Panc1 (cell line): Measurements from ENCODE around the gene NPAS2. TPM values are rescaled to one million over a fixed set of nuclear protein-coding genes. Genes with fewer than 3 reads are reported as not detected.
A peak's percentile ranks its signal among the peaks of the same experiment; 100 is the strongest.

ENCODE experiments used
- ATAC-seq: fragments of 200-7000 bp; cut with Tn5 transposase; 2 replicates; pipeline ENCODE4 v1.9.1; 2020; ENCODE audit warnings: mild to moderate bottlenecking, moderate library complexity
- BruUV-seq: library from RNA; stranded (reverse); fragments of 400-500 nt; replicated peaks from 2 replicates; lab custom pipeline; 2021; lab: Mats Ljungman, UMichigan
- CTCF ChIA-PET: fragments of 300-600 bp; sonication (Branson Sonifier 250); formaldehyde crosslinking; loops from one replicate; lab custom pipeline; 2022; ENCODE audit warnings: antibody characterized with exemption; lab: Charles Lee
- POLR2A ChIA-PET: fragments of 300-600 bp; sonication (Branson Sonifier 250); formaldehyde crosslinking; loops from one replicate; lab custom pipeline; 2022; ENCODE audit warnings: antibody characterized with exemption; lab: Charles Lee
- DNase-seq: peaks from one replicate; pipeline ENCODE4 v3.0.0-alpha.2; 2010; ENCODE audit warnings: low read depth, low spot score
- H3K27ac ChIP-seq: 2 replicates; pipeline ENCODE4 v1.5.1; 2011; ENCODE audit warnings: mild to moderate bottlenecking, low read length, inconsistent platforms
- H3K27me3 ChIP-seq: fragments of 200-500 bp; sonication (Bioruptor generic); 2 replicates; pipeline ENCODE4 v1.6.0; 2014; ENCODE audit warnings: low read length, inconsistent platforms; ENCODE audit not compliant: control insufficient read depth, insufficient read depth
- H3K36me3 ChIP-seq: fragments of 200-500 bp; sonication (Bioruptor generic); 2 replicates; pipeline ENCODE4 v1.5.1; 2014; ENCODE audit warnings: inconsistent platforms, mild to moderate bottlenecking, low read length, moderate library complexity; ENCODE audit not compliant: control insufficient read depth, insufficient read depth
- H3K4me1 ChIP-seq: 2 replicates; pipeline ENCODE4 v1.5.1; 2011; ENCODE audit warnings: inconsistent platforms, mild to moderate bottlenecking, low read length, moderate library complexity; ENCODE audit not compliant: control insufficient read depth, insufficient read depth
- H3K4me3 ChIP-seq, 2 experiments: 2 replicates each; pipeline ENCODE4 v1.5.1; 2011 to 2012; ENCODE audit warnings: low read depth in 2 of 2, low read length in 2 of 2, mild to moderate bottlenecking in 2 of 2, inconsistent platforms in 1 of 2, moderate library complexity in 1 of 2
- H3K9me3 ChIP-seq: fragments of 200-500 bp; sonication (Bioruptor generic); 2 replicates; pipeline ENCODE4 v1.5.1; 2014; ENCODE audit warnings: low read depth, mild to moderate bottlenecking, inconsistent platforms, low read length, moderate library complexity; ENCODE audit not compliant: control insufficient read depth, insufficient read depth
- POLR2AphosphoS5 ChIP-seq: IDR thresholded peaks from 2 replicates; pipeline ENCODE4 v1.6.1; 2012; ENCODE audit warnings: mild to moderate bottlenecking, low read depth, low read length, moderate library complexity
- SIN3A ChIP-seq: IDR thresholded peaks from 2 replicates; pipeline ENCODE4 v1.6.1; 2012; ENCODE audit warnings: low read depth, mild to moderate bottlenecking, low read length, moderate library complexity, borderline replicate concordance; ENCODE audit not compliant: insufficient read depth
- TCF7L2 ChIP-seq: IDR thresholded peaks from 2 replicates; pipeline ENCODE4 v1.6.1; 2011; ENCODE audit warnings: mild to moderate bottlenecking, low read depth, low read length, inconsistent platforms
- in situ Hi-C: cut with HindIII; loops from 2 replicates; pipeline ENCODE4 v1.10.0; 2016; ENCODE audit warnings: low sequenced_read_pairs, low pct_unique_long_range_greater_than_20kb
- intact Hi-C: fragments of 100-400 bp; cut with micrococcal nuclease; formaldehyde crosslinking; loops from one replicate; pipeline ENCODE4 v1.10.0; 2022; ENCODE audit not compliant: unreplicated experiment
- total RNA-seq: library from RNA; stranded (reverse); gene quantifications from one replicate; pipeline ENCODE4 v1.2.1, GENCODE V29; 2021; ENCODE audit not compliant: unreplicated experiment
- TF ChIP-seq, protein P1 (sequence below), 2 experiments: IDR thresholded peaks; 2 replicates each; pipeline ENCODE4 v1.6.1; 2011 to 2012; ENCODE audit warnings: low read depth in 2 of 2, control low read depth in 1 of 2, low read length in 1 of 2, mild to moderate bottlenecking in 1 of 2, moderate library complexity in 1 of 2; ENCODE audit not compliant: insufficient read depth in 1 of 2
- TF ChIP-seq, protein P2 (sequence below): fragments of 450-650 bp; IDR thresholded peaks from 2 replicates; pipeline ENCODE4 v1.5.1; 2017; ENCODE audit warnings: mild to moderate bottlenecking

The NPAS2 gene
- total RNA-seq, 1 experiment from 2014 or later = 72.8 TPM

DNA sequence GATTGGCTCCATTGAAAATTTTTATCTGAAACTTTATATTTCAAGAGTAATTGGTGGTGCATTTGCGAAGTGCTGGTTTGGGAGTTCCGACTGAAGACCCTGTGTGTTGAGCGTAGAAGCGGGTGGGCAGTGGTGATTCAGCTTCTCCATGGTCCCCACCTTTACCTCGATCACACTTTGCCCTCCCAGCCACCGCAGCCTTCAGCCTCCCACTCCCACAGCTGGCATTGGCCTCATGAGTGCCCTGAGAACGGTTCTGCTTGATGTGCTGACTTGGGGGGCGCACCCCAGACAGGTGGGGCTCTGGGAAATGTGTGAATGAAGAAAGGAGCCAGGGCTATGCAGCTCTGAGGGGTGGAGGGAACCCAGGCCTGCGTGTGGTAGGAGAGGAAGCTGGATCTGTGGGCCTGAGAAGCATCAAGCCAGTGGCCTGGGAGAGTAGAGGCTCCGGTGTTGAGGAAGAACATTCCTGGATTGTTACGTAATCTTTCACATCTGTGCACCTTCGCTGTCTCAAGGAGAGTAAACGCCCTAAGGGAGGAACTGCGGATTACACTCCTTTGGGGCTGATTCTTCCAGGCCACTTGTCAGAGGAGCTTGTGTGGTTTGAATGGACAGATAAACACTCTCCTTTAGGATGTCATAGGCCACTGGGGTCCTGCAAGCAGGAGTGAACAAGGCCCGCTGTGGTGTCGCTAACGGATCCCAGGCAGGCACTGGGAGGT is 83.8 kb downstream of the NPAS2 start:
- ATAC-seq = peak; percentile 39
- ChIA-PET POLR2A (no interaction called here), CTCF (no interaction called here)
- Histone ChIP-seq H3K4me1 (peaks cover 51% of the 10 kb centered on the region), H3K36me3 (no peaks in the 10 kb centered on the region; the same call in 1 of the 2 replicates), H3K4me3 (no peak overlapping the region), H3K27me3 (no peaks in the 10 kb centered on the region), H3K27ac (peak overlapping the region; percentile 88), H3K9me3 (peaks cover 4% of the 10 kb centered on the region; the same call in 1 of the 2 replicates)
- in situ Hi-C loops (no loop called here), intact Hi-C loops (no loop called here)
- TF ChIP-seq, protein P1, sequence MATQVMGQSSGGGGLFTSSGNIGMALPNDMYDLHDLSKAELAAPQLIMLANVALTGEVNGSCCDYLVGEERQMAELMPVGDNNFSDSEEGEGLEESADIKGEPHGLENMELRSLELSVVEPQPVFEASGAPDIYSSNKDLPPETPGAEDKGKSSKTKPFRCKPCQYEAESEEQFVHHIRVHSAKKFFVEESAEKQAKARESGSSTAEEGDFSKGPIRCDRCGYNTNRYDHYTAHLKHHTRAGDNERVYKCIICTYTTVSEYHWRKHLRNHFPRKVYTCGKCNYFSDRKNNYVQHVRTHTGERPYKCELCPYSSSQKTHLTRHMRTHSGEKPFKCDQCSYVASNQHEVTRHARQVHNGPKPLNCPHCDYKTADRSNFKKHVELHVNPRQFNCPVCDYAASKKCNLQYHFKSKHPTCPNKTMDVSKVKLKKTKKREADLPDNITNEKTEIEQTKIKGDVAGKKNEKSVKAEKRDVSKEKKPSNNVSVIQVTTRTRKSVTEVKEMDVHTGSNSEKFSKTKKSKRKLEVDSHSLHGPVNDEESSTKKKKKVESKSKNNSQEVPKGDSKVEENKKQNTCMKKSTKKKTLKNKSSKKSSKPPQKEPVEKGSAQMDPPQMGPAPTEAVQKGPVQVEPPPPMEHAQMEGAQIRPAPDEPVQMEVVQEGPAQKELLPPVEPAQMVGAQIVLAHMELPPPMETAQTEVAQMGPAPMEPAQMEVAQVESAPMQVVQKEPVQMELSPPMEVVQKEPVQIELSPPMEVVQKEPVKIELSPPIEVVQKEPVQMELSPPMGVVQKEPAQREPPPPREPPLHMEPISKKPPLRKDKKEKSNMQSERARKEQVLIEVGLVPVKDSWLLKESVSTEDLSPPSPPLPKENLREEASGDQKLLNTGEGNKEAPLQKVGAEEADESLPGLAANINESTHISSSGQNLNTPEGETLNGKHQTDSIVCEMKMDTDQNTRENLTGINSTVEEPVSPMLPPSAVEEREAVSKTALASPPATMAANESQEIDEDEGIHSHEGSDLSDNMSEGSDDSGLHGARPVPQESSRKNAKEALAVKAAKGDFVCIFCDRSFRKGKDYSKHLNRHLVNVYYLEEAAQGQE (IDR thresholded peaks at IDR 0.05; ENCODE audit: insufficient read depth in 1 of 2, low read depth in 2 of 2, low read length in 1 of 2) = no peak
- no peak for TF ChIP-seq TCF7L2
- TF ChIP-seq SIN3A = no peak
- TF ChIP-seq, protein P2, sequence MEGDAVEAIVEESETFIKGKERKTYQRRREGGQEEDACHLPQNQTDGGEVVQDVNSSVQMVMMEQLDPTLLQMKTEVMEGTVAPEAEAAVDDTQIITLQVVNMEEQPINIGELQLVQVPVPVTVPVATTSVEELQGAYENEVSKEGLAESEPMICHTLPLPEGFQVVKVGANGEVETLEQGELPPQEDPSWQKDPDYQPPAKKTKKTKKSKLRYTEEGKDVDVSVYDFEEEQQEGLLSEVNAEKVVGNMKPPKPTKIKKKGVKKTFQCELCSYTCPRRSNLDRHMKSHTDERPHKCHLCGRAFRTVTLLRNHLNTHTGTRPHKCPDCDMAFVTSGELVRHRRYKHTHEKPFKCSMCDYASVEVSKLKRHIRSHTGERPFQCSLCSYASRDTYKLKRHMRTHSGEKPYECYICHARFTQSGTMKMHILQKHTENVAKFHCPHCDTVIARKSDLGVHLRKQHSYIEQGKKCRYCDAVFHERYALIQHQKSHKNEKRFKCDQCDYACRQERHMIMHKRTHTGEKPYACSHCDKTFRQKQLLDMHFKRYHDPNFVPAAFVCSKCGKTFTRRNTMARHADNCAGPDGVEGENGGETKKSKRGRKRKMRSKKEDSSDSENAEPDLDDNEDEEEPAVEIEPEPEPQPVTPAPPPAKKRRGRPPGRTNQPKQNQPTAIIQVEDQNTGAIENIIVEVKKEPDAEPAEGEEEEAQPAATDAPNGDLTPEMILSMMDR = no peak
- no peak for TF ChIP-seq POLR2AphosphoS5
- no peak for DNase-seq
- no TSS peak for BruUV-seq

DNA sequence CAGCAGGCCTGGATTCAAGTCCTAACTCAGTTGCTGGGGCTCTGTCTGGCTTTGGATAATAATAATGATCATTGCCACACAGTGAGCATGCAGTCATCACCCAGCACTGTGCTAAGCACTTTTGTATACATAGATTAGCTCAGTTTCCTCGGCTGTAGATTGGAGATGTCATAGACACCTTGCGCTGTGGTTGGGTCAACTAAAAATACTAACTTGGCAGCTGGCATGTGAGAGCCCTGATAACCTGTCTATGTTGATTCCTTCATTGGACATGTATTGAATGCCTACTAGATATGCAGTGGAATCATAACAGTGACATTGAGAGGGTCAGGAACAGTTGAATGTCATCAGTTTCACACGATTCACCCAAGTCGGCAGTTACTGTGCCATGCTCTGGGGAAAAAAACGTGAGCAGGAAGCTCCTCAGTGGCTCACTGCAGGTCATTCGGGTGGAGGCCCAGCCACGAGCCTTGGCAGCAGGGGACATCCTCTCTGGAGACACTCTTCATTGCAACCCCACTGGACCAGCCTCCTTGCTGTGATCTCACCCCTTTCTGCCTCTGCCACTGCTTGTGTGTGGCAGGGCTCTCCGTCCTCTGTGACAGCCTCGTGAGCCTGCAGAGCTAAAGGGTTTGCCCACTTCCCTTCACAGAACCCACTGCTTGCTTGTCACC is 85.3 kb downstream of the NPAS2 start:
- H3K36me3 ChIP-seq = no peaks in the 10 kb centered on the region; the same call in 1 of the 2 replicates
- peaks cover 56% of the 10 kb centered on the region for H3K4me1 ChIP-seq
- ChIA-PET POLR2A (interaction anchor here (0.6 to 0.7 kb wide), 2 partner anchors 138 to 315 kb away, joined by 3 read pairs; no protein-coding TSS in a partner anchor), CTCF (no interaction called here)
- in situ Hi-C loops = no loop called here
- no peak for ATAC-seq
- no peak overlapping the region for H3K4me3 ChIP-seq
- H3K27me3 ChIP-seq = no peaks in the 10 kb centered on the region
- no peak for TF ChIP-seq SIN3A
- TF ChIP-seq, protein P2 = no peak
- TF ChIP-seq TCF7L2 = no peak
- TF ChIP-seq, protein P1 (IDR thresholded peaks at IDR 0.05; ENCODE audit: insufficient read depth in 1 of 2, low read depth in 2 of 2, low read length in 1 of 2) = no peak
- TF ChIP-seq POLR2AphosphoS5 = no peak
- peaks cover 2% of the 10 kb centered on the region; the same call in 1 of the 2 replicates for H3K9me3 ChIP-seq
- H3K27ac ChIP-seq = peak overlapping the region; percentile 49
- intact Hi-C loops = no loop called here
- no TSS peak for BruUV-seq
- no peak for DNase-seq
